BJ (cell line): ENCODE results near the gene SERF1B. TPM values are rescaled to one million over a fixed set of nuclear protein-coding genes. Genes with fewer than 3 reads are reported as not detected.

Source experiments
- polyA plus RNA-seq: library from polyadenylated mRNA; depleted of rRNA; stranded (reverse); fragments of >200 nt; gene quantifications from 2 replicates; pipeline ENCODE4 v1.2.3, GENCODE V29; 2011; rRNA removed
- small RNA-seq: library from RNA; depleted of rRNA; stranded (forward); fragments of <200 nt; gene quantifications from one replicate; pipeline ENCODE3, GENCODE V24; 2012; ENCODE audit warnings: low replicate concordance, low read depth; ENCODE audit not compliant: insufficient read length

SERF1B gene
- polyA plus RNA-seq, 1 experiment, result 18.7 TPM

Small RNA genes lying within 50 kb of the gene (small RNA-seq; reads per million reads assigned to genes)
- gene CDH12P2, result not detected

Other genes with a start within 250 kb of the SERF1B start
- gene SMN2, start 24.4 kb downstream of the SERF1B start, polyA plus RNA-seq, result 22.2 and 44.8 TPM in 2 replicates